Measurements from ENCODE around the gene PPM1K. TPM values are rescaled to one million over a fixed set of nuclear protein-coding genes. Genes with fewer than 3 reads are reported as not detected.

The PPM1K gene
- total RNA-seq, 1 donor from 2014 or later = 9.7 TPM

DNA sequence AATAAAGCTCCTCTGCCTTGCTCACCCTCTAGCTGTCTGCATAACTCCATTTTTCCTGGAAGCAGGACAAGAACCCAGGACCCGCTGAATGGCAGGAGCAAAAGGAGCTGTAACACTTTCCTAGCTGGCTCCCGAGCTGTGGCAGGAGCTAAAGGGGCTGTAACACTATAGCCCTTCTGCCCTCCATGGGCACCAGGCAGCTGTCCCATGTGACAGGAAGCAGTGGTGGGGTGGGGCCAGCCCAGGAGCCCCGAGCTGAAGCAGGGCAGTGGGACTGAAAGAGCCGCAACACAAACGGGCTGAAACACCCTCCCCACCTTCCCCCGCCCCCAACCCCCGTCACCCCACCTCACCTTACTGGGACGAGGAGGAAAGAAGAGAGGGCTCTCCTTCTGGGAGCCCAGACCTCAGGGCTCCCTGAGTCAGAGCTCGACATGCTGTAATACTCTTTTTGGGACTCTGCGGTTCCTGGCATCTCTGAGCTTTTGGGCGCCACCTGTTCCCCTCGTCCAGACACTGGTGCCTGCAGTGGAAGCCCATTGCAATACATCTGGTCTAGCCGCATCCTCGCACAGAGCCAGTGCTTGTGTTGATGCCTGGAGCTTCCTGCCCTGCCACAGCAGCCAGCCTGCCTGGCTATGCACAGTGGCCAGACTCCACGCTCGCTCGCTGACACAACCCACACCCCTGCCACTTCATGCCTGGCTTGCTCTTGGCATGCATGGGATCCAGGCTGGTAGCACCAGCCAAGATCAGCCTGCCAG is 39.4 kb downstream of the PPM1K start:
- Mint-ChIP-seq H3K36me3 (ENCODE audit: low read depth, unreplicated experiment) (no peaks in the 10 kb centered on the region), H3K4me3 (ENCODE audit: unreplicated experiment) (no peak overlapping the region), H3K27ac (ENCODE audit: unreplicated experiment) (no peak overlapping the region), H3K27me3 (ENCODE audit: unreplicated experiment) (no peaks in the 10 kb centered on the region), H3K4me1 (ENCODE audit: unreplicated experiment) (peaks cover 2% of the 10 kb centered on the region), H3K9me3 (ENCODE audit: unreplicated experiment) (no peaks in the 10 kb centered on the region)
- DNase-seq (ENCODE audit: low spot score) = no peak
- TF ChIP-seq, protein P1, sequence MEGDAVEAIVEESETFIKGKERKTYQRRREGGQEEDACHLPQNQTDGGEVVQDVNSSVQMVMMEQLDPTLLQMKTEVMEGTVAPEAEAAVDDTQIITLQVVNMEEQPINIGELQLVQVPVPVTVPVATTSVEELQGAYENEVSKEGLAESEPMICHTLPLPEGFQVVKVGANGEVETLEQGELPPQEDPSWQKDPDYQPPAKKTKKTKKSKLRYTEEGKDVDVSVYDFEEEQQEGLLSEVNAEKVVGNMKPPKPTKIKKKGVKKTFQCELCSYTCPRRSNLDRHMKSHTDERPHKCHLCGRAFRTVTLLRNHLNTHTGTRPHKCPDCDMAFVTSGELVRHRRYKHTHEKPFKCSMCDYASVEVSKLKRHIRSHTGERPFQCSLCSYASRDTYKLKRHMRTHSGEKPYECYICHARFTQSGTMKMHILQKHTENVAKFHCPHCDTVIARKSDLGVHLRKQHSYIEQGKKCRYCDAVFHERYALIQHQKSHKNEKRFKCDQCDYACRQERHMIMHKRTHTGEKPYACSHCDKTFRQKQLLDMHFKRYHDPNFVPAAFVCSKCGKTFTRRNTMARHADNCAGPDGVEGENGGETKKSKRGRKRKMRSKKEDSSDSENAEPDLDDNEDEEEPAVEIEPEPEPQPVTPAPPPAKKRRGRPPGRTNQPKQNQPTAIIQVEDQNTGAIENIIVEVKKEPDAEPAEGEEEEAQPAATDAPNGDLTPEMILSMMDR (IDR thresholded peaks at IDR 0.05; ENCODE audit: unreplicated experiment) = no peak

DNA sequence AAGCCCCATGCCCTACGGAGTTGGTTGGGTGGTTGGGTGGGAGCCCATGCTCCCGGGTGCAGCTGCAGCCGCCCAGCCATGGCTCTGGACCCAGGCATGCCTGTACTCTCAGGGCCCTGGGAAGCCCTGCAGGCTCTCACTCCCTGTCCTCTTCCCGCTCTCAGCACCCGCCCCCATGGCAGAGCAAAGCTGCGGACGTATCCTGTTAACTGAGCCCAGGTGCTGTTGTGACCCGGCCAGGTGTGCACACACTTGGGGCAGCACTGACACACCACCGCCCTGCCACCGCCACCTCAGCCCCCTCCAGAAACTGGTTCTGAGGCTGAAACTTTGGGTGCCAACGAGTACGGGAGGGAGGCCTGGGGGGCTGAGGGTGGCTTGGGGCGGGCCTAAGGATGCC is 40.3 kb downstream of the PPM1K start:
- Mint-ChIP-seq H3K27ac (ENCODE audit: unreplicated experiment) (no peak overlapping the region), H3K4me3 (ENCODE audit: unreplicated experiment) (no peak overlapping the region), H3K36me3 (ENCODE audit: low read depth, unreplicated experiment) (no peaks in the 10 kb centered on the region), H3K4me1 (ENCODE audit: unreplicated experiment) (peaks cover 2% of the 10 kb centered on the region), H3K9me3 (ENCODE audit: unreplicated experiment) (no peaks in the 10 kb centered on the region), H3K27me3 (ENCODE audit: unreplicated experiment) (no peaks in the 10 kb centered on the region)
- TF ChIP-seq, protein P1 (IDR thresholded peaks at IDR 0.05; ENCODE audit: unreplicated experiment) = no peak
- no peak for DNase-seq (ENCODE audit: low spot score)

DNA sequence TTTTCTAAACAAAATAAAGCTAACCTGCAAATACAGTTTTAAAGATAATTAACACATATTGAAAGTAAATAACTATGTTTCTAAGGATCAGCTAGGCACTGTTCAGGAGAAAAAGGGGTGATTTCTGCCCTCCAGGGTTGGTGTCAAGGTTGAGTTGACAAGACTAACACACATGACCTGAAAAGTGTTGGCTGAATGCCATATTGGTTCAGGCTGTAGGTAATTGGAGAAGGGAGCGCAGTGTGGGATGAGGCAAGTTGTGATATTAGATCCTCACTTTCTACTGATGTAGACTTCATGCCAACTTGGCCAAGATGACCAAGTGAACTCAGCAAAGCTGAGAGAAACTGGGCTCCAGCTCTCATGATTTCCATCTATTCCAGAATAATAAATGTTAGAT is 42.2 kb downstream of the PPM1K start:
- Mint-ChIP-seq H3K27ac (ENCODE audit: unreplicated experiment) (no peak overlapping the region), H3K4me1 (ENCODE audit: unreplicated experiment) (peaks cover 2% of the 10 kb centered on the region), H3K36me3 (ENCODE audit: low read depth, unreplicated experiment) (no peaks in the 10 kb centered on the region), H3K4me3 (ENCODE audit: unreplicated experiment) (no peak overlapping the region), H3K9me3 (ENCODE audit: unreplicated experiment) (no peaks in the 10 kb centered on the region), H3K27me3 (ENCODE audit: unreplicated experiment) (no peaks in the 10 kb centered on the region)
- no peak for DNase-seq (ENCODE audit: low spot score)
- TF ChIP-seq, protein P1 (IDR thresholded peaks at IDR 0.05; ENCODE audit: unreplicated experiment) = no peak

DNA sequence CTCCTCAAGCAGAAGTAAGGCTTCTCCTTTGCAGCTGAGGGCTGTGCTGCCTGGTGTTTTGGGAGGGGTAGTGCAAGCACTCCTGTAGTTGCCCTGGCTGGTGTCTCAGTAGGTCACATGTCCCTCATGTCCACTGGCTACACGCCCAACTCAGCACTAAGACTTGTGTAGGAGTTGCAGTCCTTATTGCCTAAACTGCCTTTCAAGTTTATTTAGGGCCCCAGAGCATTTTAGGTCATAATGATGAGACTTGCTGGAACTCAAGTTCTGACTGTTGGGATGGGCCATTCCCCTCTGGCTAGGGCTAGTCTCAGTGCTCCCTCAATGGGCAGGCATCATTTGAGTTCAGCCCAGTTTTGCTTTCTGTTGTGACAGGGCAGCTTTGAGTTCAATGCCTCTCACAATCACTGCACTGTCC is 44.1 kb downstream of the PPM1K start:
- Mint-ChIP-seq H3K4me3 (ENCODE audit: unreplicated experiment) (no peak overlapping the region), H3K27ac (ENCODE audit: unreplicated experiment) (no peak overlapping the region), H3K4me1 (ENCODE audit: unreplicated experiment) (no peaks in the 10 kb centered on the region), H3K9me3 (ENCODE audit: unreplicated experiment) (no peaks in the 10 kb centered on the region), H3K36me3 (ENCODE audit: low read depth, unreplicated experiment) (no peaks in the 10 kb centered on the region), H3K27me3 (ENCODE audit: unreplicated experiment) (peaks cover 1% of the 10 kb centered on the region)
- DNase-seq (ENCODE audit: low spot score) = no peak
- TF ChIP-seq, protein P1 (IDR thresholded peaks at IDR 0.05; ENCODE audit: unreplicated experiment) = no peak

DNA sequence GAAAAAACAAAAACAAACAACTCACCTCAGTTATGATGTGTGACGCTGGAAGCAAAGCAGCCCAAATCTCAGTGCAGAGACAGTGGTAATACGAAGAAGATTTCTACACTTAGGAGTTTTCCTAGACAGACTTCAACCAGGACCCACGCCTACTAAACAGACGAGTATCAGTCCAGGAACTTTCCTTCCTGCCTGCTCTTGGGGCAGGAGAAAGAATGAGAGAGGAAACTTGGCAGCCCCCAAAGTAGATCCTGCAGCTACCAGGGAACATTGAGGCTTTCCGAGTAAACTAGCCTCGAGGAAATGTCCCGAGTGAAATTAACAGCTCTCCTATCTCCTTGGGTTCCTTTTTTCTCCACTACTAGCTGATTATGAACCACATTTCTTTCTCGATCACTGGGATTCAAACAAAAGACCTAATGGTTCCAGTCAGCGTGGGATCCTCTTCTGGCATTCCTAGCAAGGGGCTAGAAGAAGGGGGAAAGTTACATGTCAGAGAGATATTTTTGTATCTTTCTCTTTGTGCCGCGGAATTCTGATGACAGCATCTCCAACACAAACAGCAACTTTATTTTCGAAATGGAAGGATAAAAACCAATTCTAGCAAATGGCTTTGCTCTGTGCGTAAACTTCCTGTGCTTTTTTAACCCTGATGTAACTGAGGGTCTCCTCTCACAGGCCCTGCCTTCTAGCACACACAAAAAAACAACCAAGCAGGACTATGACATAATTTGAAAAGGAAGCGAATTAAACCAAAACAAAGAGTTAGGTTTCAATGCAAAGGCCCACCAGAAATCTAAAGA is 53.2 kb downstream of the PPM1K start:
- Mint-ChIP-seq H3K9me3 (ENCODE audit: unreplicated experiment) (no peaks in the 10 kb centered on the region), H3K4me1 (ENCODE audit: unreplicated experiment) (peaks cover 18% of the 10 kb centered on the region), H3K4me3 (ENCODE audit: unreplicated experiment) (no peak overlapping the region), H3K27ac (ENCODE audit: unreplicated experiment) (peak overlapping the region; percentile 87), H3K27me3 (ENCODE audit: unreplicated experiment) (no peaks in the 10 kb centered on the region), H3K36me3 (ENCODE audit: low read depth, unreplicated experiment) (no peaks in the 10 kb centered on the region)
- no peak for DNase-seq (ENCODE audit: low spot score)
- TF ChIP-seq, protein P1 (IDR thresholded peaks at IDR 0.05; ENCODE audit: unreplicated experiment) = no peak
